ENCODE measurements around the gene TCHP.

- TF ChIP-seq POLR2A (IDR thresholded peaks at IDR 0.05; ENCODE audit: low read length) (no peak), GATA1 (IDR thresholded peaks at IDR 0.05; ENCODE audit: low read depth, low read length) (no peak)
Observed at GRCh38 chr12:109883461-109883860, 16.6 kb upstream of the TCHP start.
